ENCODE data around the gene PCDH9. TPM values are rescaled to one million over a fixed set of nuclear protein-coding genes. Genes with fewer than 3 reads are reported as not detected.

Gene PCDH9
- total and polyA plus RNA-seq, 12 donors = 2.9 to 32.0 (median 15.4) TPM

GRCh38 chr13:66520511-66521355 lies 709.4 kb downstream of the PCDH9 start:
- 79 to 88% methylated on average over 2 of the region's 2 CpGs for WGBS, 2 donors
- ATAC-seq = no peak

GRCh38 chr13:66519259-66519658 lies 710.9 kb downstream of the PCDH9 start:
- intact Hi-C loops (cut with DNase I) = no loop called here
- no peak for ATAC-seq
- no peaks in the 10 kb centered on the region for H3K9me3 ChIP-seq
- no peak for TF ChIP-seq CTCF (IDR thresholded peaks at IDR 0.05)
- H3K36me3 ChIP-seq = no peaks in the 10 kb centered on the region
- H3K4me1 ChIP-seq = no peaks in the 10 kb centered on the region
- 84 to 89% methylated on average over 4 of the region's 4 CpGs for WGBS, 2 donors
- no peak for DNase-seq
- H3K4me3 ChIP-seq = no peak overlapping the region
- no peak overlapping the region for H3K27ac ChIP-seq
- no peaks in the 10 kb centered on the region for H3K27me3 ChIP-seq

More at GRCh38 chr13:66520511-66521355, 709.4 kb downstream of the PCDH9 start:
- Histone ChIP-seq H3K9me3 (no peaks in the 10 kb centered on the region), H3K36me3 (no peaks in the 10 kb centered on the region), H3K4me3 (no peak overlapping the region), H3K4me1 (no peaks in the 10 kb centered on the region), H3K27me3 (no peaks in the 10 kb centered on the region), H3K27ac (no peak overlapping the region)
- TF ChIP-seq CTCF (IDR thresholded peaks at IDR 0.05) = no peak
- no peak for DNase-seq
- intact Hi-C loops (cut with DNase I) = no loop called here

- Histone ChIP-seq H3K4me1 (no peaks in the 10 kb centered on the region), H3K27ac (no peak overlapping the region), H3K27me3 (no peaks in the 10 kb centered on the region), H3K4me3 (no peak overlapping the region), H3K9me3 (no peaks in the 10 kb centered on the region), H3K36me3 (no peaks in the 10 kb centered on the region)
- DNase-seq (no peak), ATAC-seq (no peak)
- intact Hi-C loops (cut with DNase I) = no loop called here
- no peak for TF ChIP-seq CTCF (IDR thresholded peaks at IDR 0.05)
- 92 to 93% methylated on average over 2 of the region's 2 CpGs for WGBS, 2 donors
These were observed 712.1 kb downstream of the PCDH9 start for GRCh38 chr13:66518068-66518467.

GRCh38 chr13:66513728-66514127 lies 716.4 kb downstream of the PCDH9 start:
- intact Hi-C loops (cut with DNase I) = no loop called here
- 43 to 52% methylated on average over 2 of the region's 2 CpGs for WGBS, 2 donors
- Histone ChIP-seq H3K9me3 (no peaks in the 10 kb centered on the region), H3K27me3 (no peaks in the 10 kb centered on the region), H3K4me3 (no peak overlapping the region), H3K4me1 (no peaks in the 10 kb centered on the region), H3K27ac (no peak overlapping the region), H3K36me3 (no peaks in the 10 kb centered on the region)
- no peak for DNase-seq
- no peak for TF ChIP-seq CTCF (IDR thresholded peaks at IDR 0.05)
- ATAC-seq = no peak
